Upper lobe of right lung (tissue), 1 donor: ENCODE data around the gene MAP4K3. TPM values are rescaled to one million over a fixed set of nuclear protein-coding genes. Genes with fewer than 3 reads are reported as not detected.

Experiments
- ATAC-seq: fragments of 200-7000 bp; cut with Tn5 transposase; one replicate; pipeline ENCODE4 v1.9.1; 2020; ENCODE audit warnings: mild to moderate bottlenecking, moderate library complexity
- DNase-seq: peaks from one replicate; pipeline ENCODE4 v3.0.0-alpha.2; 2020
- H3K27ac ChIP-seq: fragments of 200-600 bp; one replicate; pipeline ENCODE4 v1.8.0; 2022
- H3K27me3 ChIP-seq: fragments of 200-600 bp; one replicate; pipeline ENCODE4 v1.8.0; 2022; ENCODE audit warnings: mild to moderate bottlenecking
- H3K36me3 ChIP-seq: fragments of 200-600 bp; one replicate; pipeline ENCODE4 v1.8.0; 2022
- H3K4me1 ChIP-seq: fragments of 200-600 bp; one replicate; pipeline ENCODE4 v1.8.0; 2022
- H3K4me3 ChIP-seq: fragments of 200-600 bp; one replicate; pipeline ENCODE4 v1.8.0; 2022; ENCODE audit warnings: mild to moderate bottlenecking
- H3K9me3 ChIP-seq: fragments of 200-600 bp; one replicate; pipeline ENCODE4 v1.8.0; 2022
- intact Hi-C: fragments of 100-400 bp; cut with DNase I; formaldehyde crosslinking; loops from one replicate; pipeline ENCODE4 v1.11.0; 2022
- total RNA-seq: library from RNA; stranded (reverse); fragmentation: NEBNext Ultra II Directional; extraction: Animal tissue kit (Norgen Biotek cat#: 25700); gene quantifications from one replicate; pipeline ENCODE4 v1.2.1, GENCODE V29; 2021
- TF ChIP-seq, protein P1 (sequence below): fragments of 200-600 bp; IDR thresholded peaks from one replicate; pipeline ENCODE4 v1.8.0; 2022; ENCODE audit warnings: antibody characterized with exemption
- donor health status: DM: no; HTN: yes; CAD: no; lungs with severe emphysema.

Gene MAP4K3
- total RNA-seq, 1 donor from 2014 or later, result 55.5 TPM

DNA sequence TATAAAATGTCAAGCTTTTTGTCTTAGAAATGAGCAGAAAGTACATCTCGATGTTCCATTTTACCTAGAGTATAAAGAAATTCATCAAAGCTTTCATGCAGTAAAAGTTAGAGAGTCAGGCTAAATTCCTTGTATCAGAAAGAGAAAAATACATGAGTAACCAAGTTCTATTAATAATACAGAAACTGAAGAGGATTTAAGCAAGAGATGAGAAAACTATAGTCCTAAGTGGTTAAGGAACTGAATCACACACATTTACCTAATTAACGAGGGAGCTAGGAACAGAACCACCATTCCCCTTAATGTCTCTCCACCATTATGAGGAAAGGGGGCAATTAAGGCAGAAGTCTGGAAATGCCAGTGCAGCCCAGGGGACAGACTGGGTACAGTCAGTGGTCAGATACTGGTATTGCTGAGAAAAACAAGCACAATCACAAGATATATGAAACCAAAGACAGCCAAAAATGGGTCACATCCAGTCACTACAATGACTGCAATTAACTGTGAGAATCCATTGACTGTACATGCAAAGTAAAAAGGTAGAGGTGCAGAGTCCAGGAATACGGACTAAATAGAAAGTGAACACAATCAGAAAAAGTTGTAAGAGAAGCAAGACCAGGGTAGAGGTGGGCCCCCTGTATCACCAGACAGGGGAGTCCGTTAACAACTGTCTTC lies 23.9 kb downstream of the MAP4K3 start:
- intact Hi-C loops, result no loop called here
- Histone ChIP-seq H3K4me3 (no peak overlapping the region), H3K27ac (no peak overlapping the region), H3K36me3 (no peaks in the 10 kb centered on the region), H3K4me1 (peaks cover 36% of the 10 kb centered on the region), H3K9me3 (no peaks in the 10 kb centered on the region), H3K27me3 (no peaks in the 10 kb centered on the region)
- TF ChIP-seq, protein P1, sequence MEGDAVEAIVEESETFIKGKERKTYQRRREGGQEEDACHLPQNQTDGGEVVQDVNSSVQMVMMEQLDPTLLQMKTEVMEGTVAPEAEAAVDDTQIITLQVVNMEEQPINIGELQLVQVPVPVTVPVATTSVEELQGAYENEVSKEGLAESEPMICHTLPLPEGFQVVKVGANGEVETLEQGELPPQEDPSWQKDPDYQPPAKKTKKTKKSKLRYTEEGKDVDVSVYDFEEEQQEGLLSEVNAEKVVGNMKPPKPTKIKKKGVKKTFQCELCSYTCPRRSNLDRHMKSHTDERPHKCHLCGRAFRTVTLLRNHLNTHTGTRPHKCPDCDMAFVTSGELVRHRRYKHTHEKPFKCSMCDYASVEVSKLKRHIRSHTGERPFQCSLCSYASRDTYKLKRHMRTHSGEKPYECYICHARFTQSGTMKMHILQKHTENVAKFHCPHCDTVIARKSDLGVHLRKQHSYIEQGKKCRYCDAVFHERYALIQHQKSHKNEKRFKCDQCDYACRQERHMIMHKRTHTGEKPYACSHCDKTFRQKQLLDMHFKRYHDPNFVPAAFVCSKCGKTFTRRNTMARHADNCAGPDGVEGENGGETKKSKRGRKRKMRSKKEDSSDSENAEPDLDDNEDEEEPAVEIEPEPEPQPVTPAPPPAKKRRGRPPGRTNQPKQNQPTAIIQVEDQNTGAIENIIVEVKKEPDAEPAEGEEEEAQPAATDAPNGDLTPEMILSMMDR, result no peak
- no peak for DNase-seq
- ATAC-seq, result no peak

DNA sequence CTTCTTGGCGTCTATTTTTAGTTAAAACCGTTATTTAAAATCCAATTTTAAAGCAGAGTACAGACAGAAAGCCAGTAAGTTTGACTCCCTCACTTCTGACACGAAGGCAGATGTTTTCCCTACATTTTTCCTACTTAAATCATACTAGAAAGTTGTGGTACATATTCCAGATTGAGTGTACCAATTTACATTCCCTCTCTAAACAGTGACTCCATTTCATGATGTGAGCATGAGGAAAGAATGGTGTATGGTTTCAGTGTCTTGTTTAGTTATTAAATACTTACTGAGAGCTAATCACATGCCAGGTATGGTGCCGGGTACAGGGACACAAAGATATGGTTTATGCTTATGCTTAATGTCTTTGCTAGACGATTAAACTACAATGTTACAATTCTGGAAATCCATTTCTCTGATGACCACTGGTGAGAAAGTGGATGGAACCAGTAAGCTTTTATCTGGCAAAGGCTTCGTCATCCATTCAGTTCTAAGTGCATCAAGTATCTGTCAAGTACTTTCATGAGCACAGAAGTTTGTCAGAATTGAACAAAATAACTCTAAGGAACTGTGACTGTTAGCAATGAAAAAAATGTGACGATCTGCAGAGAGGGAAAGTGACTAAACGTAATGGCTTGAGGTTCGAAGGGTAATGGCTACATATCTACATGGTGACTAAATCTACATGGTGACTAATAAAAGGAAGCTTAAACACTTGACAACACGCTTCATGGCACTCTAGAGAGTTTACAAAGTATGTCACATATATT lies 25.7 kb downstream of the MAP4K3 start:
- H3K4me3 ChIP-seq, result no peak overlapping the region
- DNase-seq, result no peak
- ATAC-seq, result peak; percentile 41

GRCh38 chr2:39409697-39410389 lies 27.2 kb downstream of the MAP4K3 start:
- TF ChIP-seq, protein P1, result no peak
- Histone ChIP-seq H3K27me3 (no peaks in the 10 kb centered on the region), H3K9me3 (no peaks in the 10 kb centered on the region), H3K36me3 (no peaks in the 10 kb centered on the region), H3K27ac (no peak overlapping the region), H3K4me1 (peaks cover 44% of the 10 kb centered on the region), H3K4me3 (no peak overlapping the region)
- intact Hi-C loops, result no loop called here
- no peak for ATAC-seq
- no peak for DNase-seq

More for the DNA sequence above, 25.7 kb downstream of the MAP4K3 start:
- Histone ChIP-seq H3K4me1 (peaks cover 46% of the 10 kb centered on the region), H3K27ac (peak overlapping the region; percentile 18), H3K27me3 (no peaks in the 10 kb centered on the region), H3K9me3 (no peaks in the 10 kb centered on the region), H3K36me3 (no peaks in the 10 kb centered on the region)
- intact Hi-C loops, result no loop called here
- TF ChIP-seq, protein P1, result no peak

DNA sequence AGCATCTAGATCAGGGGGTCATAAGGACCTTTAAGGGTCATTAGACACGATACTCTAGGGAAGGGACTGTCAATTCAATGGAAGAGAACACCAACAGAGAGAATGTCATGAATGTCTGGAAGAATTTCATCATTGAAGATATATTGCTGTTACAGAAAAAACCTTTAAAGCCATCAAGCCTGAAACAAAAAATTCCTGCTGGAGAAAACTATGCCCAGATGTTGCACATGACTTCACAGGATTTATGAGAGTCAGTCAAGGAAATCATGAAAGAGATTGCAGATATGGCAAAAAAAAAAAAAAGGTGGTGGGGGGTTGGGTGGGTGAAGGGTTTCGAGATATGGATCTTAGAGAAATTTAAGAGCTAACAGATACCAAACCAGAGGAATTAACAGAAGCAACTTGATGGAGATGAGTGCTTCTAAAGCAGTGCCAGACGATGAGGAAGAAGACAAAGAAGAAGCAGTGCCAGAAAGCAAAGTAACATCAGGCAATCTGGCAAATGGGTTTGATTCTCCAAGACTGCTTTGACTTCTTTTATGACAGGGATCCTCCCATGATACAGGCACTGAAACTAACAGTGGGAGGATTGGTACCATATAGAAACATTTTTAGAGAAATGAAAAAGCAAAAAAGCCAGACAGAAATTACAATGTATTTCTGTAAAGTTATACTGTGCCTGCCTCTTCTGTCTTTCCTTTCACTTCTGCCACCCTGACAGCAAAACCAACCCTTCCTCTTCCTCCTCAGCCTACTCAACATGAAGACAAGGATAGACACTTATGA lies 28.5 kb downstream of the MAP4K3 start:
- Histone ChIP-seq H3K4me3 (no peak overlapping the region), H3K27me3 (no peaks in the 10 kb centered on the region), H3K27ac (no peak overlapping the region), H3K4me1 (peaks cover 50% of the 10 kb centered on the region), H3K9me3 (no peaks in the 10 kb centered on the region), H3K36me3 (no peaks in the 10 kb centered on the region)
- DNase-seq (no peak), ATAC-seq (peak; percentile 63)
- TF ChIP-seq, protein P1, result no peak
- intact Hi-C loops, result no loop called here

DNA sequence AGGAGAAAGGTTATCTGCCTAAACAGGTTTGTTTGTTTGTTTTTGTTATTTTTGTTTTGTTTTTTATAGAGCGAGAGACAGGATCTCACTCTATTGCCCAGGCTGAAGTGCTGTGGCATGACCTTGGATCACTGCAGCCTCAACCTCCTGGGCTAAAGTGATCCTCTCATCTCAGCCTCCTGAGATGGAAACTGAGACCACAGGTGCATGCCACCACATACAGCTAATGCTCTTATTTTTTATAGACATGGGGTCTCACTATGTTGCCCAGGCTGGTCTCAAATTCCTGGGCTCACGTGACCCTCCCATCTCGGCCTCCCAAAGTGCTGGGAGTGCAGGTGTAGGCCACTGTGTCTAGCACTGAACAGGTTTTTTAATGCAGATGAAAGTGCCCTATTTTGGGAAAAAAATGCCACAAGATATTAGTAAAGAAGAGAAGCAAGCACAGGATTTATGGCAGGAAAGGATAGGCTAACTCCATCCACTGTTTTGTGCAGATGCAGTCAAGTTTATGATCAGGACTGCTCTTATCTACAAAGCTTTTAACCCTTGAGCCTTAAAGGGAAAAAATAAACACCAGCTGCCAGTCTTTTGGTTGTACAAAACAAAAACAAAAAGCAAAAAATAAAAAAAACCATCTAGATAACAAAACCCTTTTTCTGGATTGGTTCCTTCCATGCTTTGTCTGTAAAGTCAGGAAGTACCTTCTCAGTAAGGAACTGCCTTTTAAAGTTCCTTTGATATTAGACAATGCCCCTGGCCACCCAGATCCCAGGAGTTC lies 29.4 kb downstream of the MAP4K3 start:
- Histone ChIP-seq H3K4me3 (no peak overlapping the region), H3K4me1 (peaks cover 57% of the 10 kb centered on the region), H3K36me3 (no peaks in the 10 kb centered on the region), H3K27me3 (no peaks in the 10 kb centered on the region), H3K27ac (no peak overlapping the region), H3K9me3 (no peaks in the 10 kb centered on the region)
- TF ChIP-seq, protein P1, result no peak
- no peak for ATAC-seq
- intact Hi-C loops, result no loop called here
- DNase-seq, result no peak
